ENCODE data around the gene HSPA13. TPM values are rescaled to one million over a fixed set of nuclear protein-coding genes. Genes with fewer than 3 reads are reported as not detected.

The HSPA13 gene
- 64.7 TPM for polyA plus RNA-seq (2013, experiment 1 of 2)
- 64.7 TPM for polyA plus RNA-seq (2013, experiment 2 of 2)

- Histone ChIP-seq H3K4me1 (ENCODE audit: control insufficient read depth, insufficient read depth, low read length, poor library complexity, severe bottlenecking) (peaks cover 4% of the 10 kb centered on the region), H3K4me3 (ENCODE audit: extremely low read depth, insufficient read depth, low read length, poor library complexity, severe bottlenecking) (peak within 1 kb of the TSS; percentile 69), H3K9me3 (ENCODE audit: control insufficient read depth, low read length) (no peaks in the 10 kb centered on the region), H3K36me3 (ENCODE audit: control insufficient read depth, insufficient read depth, low read length) (peaks cover 3% of the 10 kb centered on the region), H3K27ac (ENCODE audit: low read depth, low read length, severe bottlenecking) (peak within 1 kb of the TSS; percentile 93)
- WGBS, 2 experiments (ENCODE audit: insufficient coverage in 2 of 2), result 0% methylated on average over 28 to 38 of the region's 46 CpGs
Measured at GRCh38 chr21:14382835-14383595, at the start of gene HSPA13. Gene HSPA13, minus strand, starts transcription at chr21:14383146. Its CDS starts 27 bp downstream, at chr21:14383119.

GRCh38 chr21:14418920-14419319 is 36.0 kb upstream of the HSPA13 start:
- WGBS, 2 experiments (ENCODE audit: insufficient coverage in 2 of 2), result 100% methylated on average over 1 of the region's 2 CpGs; no CpG with 5 or more reads in 1 of the 2 experiments
- H3K4me3 ChIP-seq (ENCODE audit: extremely low read depth, insufficient read depth, low read length, poor library complexity, severe bottlenecking), result no peak overlapping the region
- H3K4me1 ChIP-seq (ENCODE audit: control insufficient read depth, insufficient read depth, low read length, poor library complexity, severe bottlenecking), result no peaks in the 10 kb centered on the region
- no peak overlapping the region for H3K27ac ChIP-seq (ENCODE audit: low read depth, low read length, severe bottlenecking)
- peaks cover 8% of the 10 kb centered on the region for H3K9me3 ChIP-seq (ENCODE audit: control insufficient read depth, low read length)
- H3K36me3 ChIP-seq (ENCODE audit: control insufficient read depth, insufficient read depth, low read length), result no peaks in the 10 kb centered on the region

- H3K9me3 ChIP-seq (ENCODE audit: control insufficient read depth, low read length), result peaks cover 8% of the 10 kb centered on the region
- no CpG with 5 or more reads among the region's 2 CpGs for WGBS, 2 experiments (ENCODE audit: insufficient coverage in 2 of 2)
- H3K36me3 ChIP-seq (ENCODE audit: control insufficient read depth, insufficient read depth, low read length), result no peaks in the 10 kb centered on the region
- H3K4me1 ChIP-seq (ENCODE audit: control insufficient read depth, insufficient read depth, low read length, poor library complexity, severe bottlenecking), result no peaks in the 10 kb centered on the region
- H3K27ac ChIP-seq (ENCODE audit: low read depth, low read length, severe bottlenecking), result no peak overlapping the region
- H3K4me3 ChIP-seq (ENCODE audit: extremely low read depth, insufficient read depth, low read length, poor library complexity, severe bottlenecking), result no peak overlapping the region
Measured at GRCh38 chr21:14414932-14415508, 32.1 kb upstream of the HSPA13 start.

- H3K4me1 ChIP-seq (ENCODE audit: control insufficient read depth, insufficient read depth, low read length, poor library complexity, severe bottlenecking), result no peaks in the 10 kb centered on the region
- H3K4me3 ChIP-seq (ENCODE audit: extremely low read depth, insufficient read depth, low read length, poor library complexity, severe bottlenecking), result no peak overlapping the region
- H3K9me3 ChIP-seq (ENCODE audit: control insufficient read depth, low read length), result no peaks in the 10 kb centered on the region
- H3K36me3 ChIP-seq (ENCODE audit: control insufficient read depth, insufficient read depth, low read length), result no peaks in the 10 kb centered on the region
- no peak overlapping the region for H3K27ac ChIP-seq (ENCODE audit: low read depth, low read length, severe bottlenecking)
- 65 to 93% methylated on average over 2 of the region's 2 CpGs for WGBS, 2 experiments (ENCODE audit: insufficient coverage in 2 of 2)
Measured at GRCh38 chr21:14405962-14406361, 23.0 kb upstream of the HSPA13 start.

GRCh38 chr21:14405225-14405624 is 22.3 kb upstream of the HSPA13 start:
- no peaks in the 10 kb centered on the region for H3K4me1 ChIP-seq (ENCODE audit: control insufficient read depth, insufficient read depth, low read length, poor library complexity, severe bottlenecking)
- no peak overlapping the region for H3K27ac ChIP-seq (ENCODE audit: low read depth, low read length, severe bottlenecking)
- WGBS, 2 experiments (ENCODE audit: insufficient coverage in 2 of 2), result no CpG with 5 or more reads among the region's 1 CpG
- no peaks in the 10 kb centered on the region for H3K9me3 ChIP-seq (ENCODE audit: control insufficient read depth, low read length)
- no peaks in the 10 kb centered on the region for H3K36me3 ChIP-seq (ENCODE audit: control insufficient read depth, insufficient read depth, low read length)
- H3K4me3 ChIP-seq (ENCODE audit: extremely low read depth, insufficient read depth, low read length, poor library complexity, severe bottlenecking), result no peak overlapping the region

GRCh38 chr21:14403681-14404318 is 20.9 kb upstream of the HSPA13 start:
- H3K36me3 ChIP-seq (ENCODE audit: control insufficient read depth, insufficient read depth, low read length), result no peaks in the 10 kb centered on the region
- H3K4me3 ChIP-seq (ENCODE audit: extremely low read depth, insufficient read depth, low read length, poor library complexity, severe bottlenecking), result no peak overlapping the region
- no peaks in the 10 kb centered on the region for H3K9me3 ChIP-seq (ENCODE audit: control insufficient read depth, low read length)
- 80 to 100% methylated on average over 1 of the region's 1 CpG for WGBS, 2 experiments (ENCODE audit: insufficient coverage in 2 of 2)
- H3K4me1 ChIP-seq (ENCODE audit: control insufficient read depth, insufficient read depth, low read length, poor library complexity, severe bottlenecking), result no peaks in the 10 kb centered on the region
- H3K27ac ChIP-seq (ENCODE audit: low read depth, low read length, severe bottlenecking), result no peak overlapping the region

GRCh38 chr21:14401217-14401616 is 18.3 kb upstream of the HSPA13 start:
- Histone ChIP-seq H3K36me3 (ENCODE audit: control insufficient read depth, insufficient read depth, low read length) (no peaks in the 10 kb centered on the region), H3K27ac (ENCODE audit: low read depth, low read length, severe bottlenecking) (no peak overlapping the region), H3K9me3 (ENCODE audit: control insufficient read depth, low read length) (no peaks in the 10 kb centered on the region), H3K4me3 (ENCODE audit: extremely low read depth, insufficient read depth, low read length, poor library complexity, severe bottlenecking) (no peak overlapping the region), H3K4me1 (ENCODE audit: control insufficient read depth, insufficient read depth, low read length, poor library complexity, severe bottlenecking) (no peaks in the 10 kb centered on the region)
- 67% methylated on average over 1 of the region's 1 CpG; no CpG with 5 or more reads in 1 of the 2 experiments for WGBS, 2 experiments (ENCODE audit: insufficient coverage in 2 of 2)

GRCh38 chr21:14388282-14388681 is 5.3 kb upstream of the HSPA13 start:
- H3K4me3 ChIP-seq (ENCODE audit: extremely low read depth, insufficient read depth, low read length, poor library complexity, severe bottlenecking), result no peak overlapping the region
- no peaks in the 10 kb centered on the region for H3K9me3 ChIP-seq (ENCODE audit: control insufficient read depth, low read length)
- no peak overlapping the region for H3K27ac ChIP-seq (ENCODE audit: low read depth, low read length, severe bottlenecking)
- no peaks in the 10 kb centered on the region for H3K4me1 ChIP-seq (ENCODE audit: control insufficient read depth, insufficient read depth, low read length, poor library complexity, severe bottlenecking)
- WGBS, 2 experiments (ENCODE audit: insufficient coverage in 2 of 2), result no CpG with 5 or more reads among the region's 2 CpGs
- no peaks in the 10 kb centered on the region for H3K36me3 ChIP-seq (ENCODE audit: control insufficient read depth, insufficient read depth, low read length)

GRCh38 chr21:14384453-14384852 is 1.5 kb upstream of the HSPA13 start:
- Histone ChIP-seq H3K27ac (ENCODE audit: low read depth, low read length, severe bottlenecking) (no peak overlapping the region), H3K9me3 (ENCODE audit: control insufficient read depth, low read length) (no peaks in the 10 kb centered on the region), H3K36me3 (ENCODE audit: control insufficient read depth, insufficient read depth, low read length) (no peaks in the 10 kb centered on the region), H3K4me1 (ENCODE audit: control insufficient read depth, insufficient read depth, low read length, poor library complexity, severe bottlenecking) (peaks cover 4% of the 10 kb centered on the region), H3K4me3 (ENCODE audit: extremely low read depth, insufficient read depth, low read length, poor library complexity, severe bottlenecking) (no peak overlapping the region)
- no CpG with 5 or more reads among the region's 2 CpGs for WGBS, 2 experiments (ENCODE audit: insufficient coverage in 2 of 2)

- Histone ChIP-seq H3K4me3 (ENCODE audit: extremely low read depth, insufficient read depth, low read length, poor library complexity, severe bottlenecking) (peak overlapping the region; percentile 69), H3K36me3 (ENCODE audit: control insufficient read depth, insufficient read depth, low read length) (no peaks in the 10 kb centered on the region), H3K4me1 (ENCODE audit: control insufficient read depth, insufficient read depth, low read length, poor library complexity, severe bottlenecking) (peaks cover 4% of the 10 kb centered on the region), H3K27ac (ENCODE audit: low read depth, low read length, severe bottlenecking) (peak overlapping the region; percentile 93), H3K9me3 (ENCODE audit: control insufficient read depth, low read length) (no peaks in the 10 kb centered on the region)
- 3 to 14% methylated on average over 13 to 17 of the region's 21 CpGs for WGBS, 2 experiments (ENCODE audit: insufficient coverage in 2 of 2)
Measured at GRCh38 chr21:14383596-14384180, 742 bp upstream of the HSPA13 start.
